Osteoblast (primary cell): ENCODE results near the gene RRN3. TPM values are rescaled to one million over a fixed set of nuclear protein-coding genes. Genes with fewer than 3 reads are reported as not detected.
"Not testable (repeated sequence)": the region's sequence is repeated elsewhere in the genome, so short reads cannot be mapped to it uniquely, and the experiment has no call there.

Experiments
- DNase-seq: peaks from one replicate; pipeline ENCODE4 v3.0.0; 2011; ENCODE audit warnings: low spot score, mixed read lengths; ENCODE audit not compliant: insufficient read length; ENCODE audit errors: missing footprints
- H2AFZ ChIP-seq: 2 replicates; pipeline ENCODE4 v1.6.0; 2011; ENCODE audit warnings: mild to moderate bottlenecking, low read length
- H3K27ac ChIP-seq: 2 replicates; pipeline ENCODE4 v1.5.1; 2011; ENCODE audit warnings: mild to moderate bottlenecking, low read depth, low read length, moderate library complexity
- H3K27me3 ChIP-seq: 2 replicates; pipeline ENCODE4 v1.6.0; 2012; ENCODE audit warnings: mild to moderate bottlenecking, control low read depth, inconsistent platforms, low read length, moderate library complexity; ENCODE audit not compliant: insufficient read depth
- H3K36me3 ChIP-seq: 2 replicates; pipeline ENCODE4 v1.5.1; 2011; ENCODE audit warnings: mild to moderate bottlenecking, low read length, control low read depth, moderate library complexity; ENCODE audit not compliant: insufficient read depth
- H3K4me1 ChIP-seq: 2 replicates; pipeline ENCODE4 v1.5.1; 2011; ENCODE audit warnings: mild to moderate bottlenecking, low read length, control low read depth, moderate library complexity; ENCODE audit not compliant: insufficient read depth
- H3K4me2 ChIP-seq: 2 replicates; pipeline ENCODE4 v1.6.0; 2011; ENCODE audit warnings: mild to moderate bottlenecking, low read length; ENCODE audit not compliant: insufficient read depth
- H3K4me3 ChIP-seq: fragments of 200-600 bp; sonication (generic); 3 replicates; pipeline ENCODE4 v1.5.1; 2012; ENCODE audit warnings: mild to moderate bottlenecking, low read length, inconsistent platforms; ENCODE audit not compliant: insufficient read depth
- H3K79me2 ChIP-seq: 2 replicates; pipeline ENCODE4 v1.6.0; 2012; ENCODE audit warnings: mild to moderate bottlenecking, low read length, control low read depth, inconsistent platforms; ENCODE audit not compliant: insufficient read depth
- H3K9me3 ChIP-seq: 2 replicates; pipeline ENCODE4 v1.5.1; 2011; ENCODE audit warnings: low read depth, low read length, control low read depth
- H4K20me1 ChIP-seq: 2 replicates; pipeline ENCODE4 v1.6.0; 2012; ENCODE audit warnings: mild to moderate bottlenecking, low read length, control low read depth; ENCODE audit not compliant: insufficient read depth
- CTCF ChIP-seq: IDR thresholded peaks from 2 replicates; pipeline ENCODE4 v1.5.1; 2011; ENCODE audit warnings: mild to moderate bottlenecking, low read depth, low read length, moderate library complexity; ENCODE audit errors: extremely low read depth
- total RNA-seq: library from RNA; depleted of rRNA; stranded (reverse); fragments of >200 nt; gene quantifications from 2 replicates; pipeline ENCODE4 v1.2.3, GENCODE V29; 2012

RRN3 gene
- total RNA-seq, 1 donor = 29.3 TPM

GRCh38 chr16:15049581-15050180, 44.4 kb downstream of the RRN3 start:
- TF ChIP-seq CTCF = no peak
- H3K4me2 ChIP-seq = no peak overlapping the region
- H3K27ac ChIP-seq = no peak overlapping the region
- H3K4me3 ChIP-seq = no peak overlapping the region
- no peak overlapping the region for H2AFZ ChIP-seq
- H3K36me3 ChIP-seq = peaks cover 6% of the 10 kb centered on the region
- no peak for DNase-seq
- H3K79me2 ChIP-seq = peaks cover 57% of the 10 kb centered on the region
- peaks cover 5% of the 10 kb centered on the region for H3K4me1 ChIP-seq
- H3K27me3 ChIP-seq = no peaks in the 10 kb centered on the region
- peaks cover 8% of the 10 kb centered on the region for H4K20me1 ChIP-seq
- H3K9me3 ChIP-seq = no peaks in the 10 kb centered on the region

GRCh38 chr16:15046692-15047376, 47.2 kb downstream of the RRN3 start:
- Histone ChIP-seq H3K27ac (no peak overlapping the region), H3K4me1 (peaks cover 2% of the 10 kb centered on the region), H3K79me2 (peaks cover 41% of the 10 kb centered on the region), H2AFZ (no peak overlapping the region), H3K36me3 (peaks cover 6% of the 10 kb centered on the region), H3K9me3 (no peaks in the 10 kb centered on the region), H3K4me2 (no peak overlapping the region), H3K4me3 (no peak overlapping the region), H4K20me1 (peaks cover 8% of the 10 kb centered on the region), H3K27me3 (no peaks in the 10 kb centered on the region)
- DNase-seq = no peak
- no peak for TF ChIP-seq CTCF

- H3K4me2 ChIP-seq, H3K27ac ChIP-seq, DNase-seq, H3K9me3 ChIP-seq, H2AFZ ChIP-seq, H4K20me1 ChIP-seq, H3K27me3 ChIP-seq, H3K4me3 ChIP-seq: not testable (repeated sequence)
- Histone ChIP-seq H3K79me2 (peaks cover 28% of the 10 kb centered on the region), H3K4me1 (peaks cover 11% of the 10 kb centered on the region), H3K36me3 (peaks cover 16% of the 10 kb centered on the region)
These were observed 48.8 kb downstream of the RRN3 start for GRCh38 chr16:15045270-15045669.

GRCh38 chr16:15044286-15044685, 49.8 kb downstream of the RRN3 start:
- Histone ChIP-seq H3K36me3 (peaks cover 26% of the 10 kb centered on the region), H3K4me1 (peaks cover 11% of the 10 kb centered on the region), H2AFZ (no peak overlapping the region), H3K79me2 (peaks cover 21% of the 10 kb centered on the region), H3K4me2 (no peak overlapping the region), H4K20me1 (peaks cover 8% of the 10 kb centered on the region), H3K27ac (no peak overlapping the region), H3K4me3 (no peak overlapping the region), H3K27me3 (no peaks in the 10 kb centered on the region), H3K9me3 (no peaks in the 10 kb centered on the region)
- no peak for DNase-seq
- no peak for TF ChIP-seq CTCF
